Inferior parietal cortex (tissue), 1 donor: ENCODE data around the gene IFIT1.
A peak's percentile ranks its signal among the peaks of the same experiment; 100 is the strongest.
"Not testable (repeated sequence)": the region's sequence is repeated elsewhere in the genome, so short reads cannot be mapped to it uniquely, and the experiment has no call there.

Experiments used
- DNase-seq: peaks from one replicate; pipeline ENCODE4 v3.0.0-alpha.2; 2016; ENCODE audit errors: extremely low spot score

Gene IFIT1

GRCh38 chr10:89398003-89398749, 5.8 kb downstream of the IFIT1 start:
- no peak for DNase-seq

- DNase-seq: no peak
These were observed 7.5 kb downstream of the IFIT1 start for GRCh38 chr10:89399956-89400355.

- DNase-seq: no peak
These were observed 10.6 kb downstream of the IFIT1 start for GRCh38 chr10:89403043-89403442.

GRCh38 chr10:89404104-89405047, 12.0 kb downstream of the IFIT1 start:
- DNase-seq: no peak

- DNase-seq: not testable (repeated sequence)
These were observed 13.8 kb downstream of the IFIT1 start for GRCh38 chr10:89406178-89406577.

- DNase-seq: not testable (repeated sequence)
These were observed 15.4 kb downstream of the IFIT1 start for GRCh38 chr10:89407792-89408191.

- DNase-seq: not testable (repeated sequence)
These were observed 16.9 kb downstream of the IFIT1 start for GRCh38 chr10:89409282-89409681.

- not testable (repeated sequence) for DNase-seq
These were observed 18.1 kb downstream of the IFIT1 start for GRCh38 chr10:89410551-89410950.

GRCh38 chr10:89411135-89411534, 18.7 kb downstream of the IFIT1 start:
- DNase-seq: not testable (repeated sequence)

- DNase-seq: not testable (repeated sequence)
These were observed 19.9 kb downstream of the IFIT1 start for GRCh38 chr10:89412276-89412675.

GRCh38 chr10:89413398-89413912, 21.0 kb downstream of the IFIT1 start:
- DNase-seq: no peak

- DNase-seq: peak; percentile 70
These were observed 21.9 kb downstream of the IFIT1 start, which contains the start of gene IFIT5 for GRCh38 chr10:89414146-89414878. TSS of gene IFIT5 (plus strand) at chr10:89414568. CDS start at chr10:89414799, 231 bp downstream.

- DNase-seq: peak; percentile 60
These were observed 22.7 kb downstream of the IFIT1 start for GRCh38 chr10:89414879-89415821.

- DNase-seq: no peak
These were observed 24.0 kb downstream of the IFIT1 start for GRCh38 chr10:89416465-89416864.

- DNase-seq: no peak
These were observed 27.1 kb downstream of the IFIT1 start for GRCh38 chr10:89419548-89419947.

- no peak for DNase-seq
These were observed 28.6 kb downstream of the IFIT1 start for GRCh38 chr10:89421018-89421476.

GRCh38 chr10:89425000-89425399, 32.6 kb downstream of the IFIT1 start:
- DNase-seq: no peak

GRCh38 chr10:89426230-89426868, 33.9 kb downstream of the IFIT1 start:
- DNase-seq: peak; percentile 78

GRCh38 chr10:89427629-89428028, 35.2 kb downstream of the IFIT1 start:
- no peak for DNase-seq

- DNase-seq: no peak
These were observed 36.5 kb downstream of the IFIT1 start for GRCh38 chr10:89428877-89429276.
